Endometrial microvascular endothelial cells (primary cell): Measurements from ENCODE around the gene PCCB. TPM values are rescaled to one million over a fixed set of nuclear protein-coding genes. Genes with fewer than 3 reads are reported as not detected.
"Not testable (repeated sequence)": the region's sequence is repeated elsewhere in the genome, so short reads cannot be mapped to it uniquely, and the experiment has no call there.

ENCODE experiments used
- in situ Hi-C: cut with HindIII; loops from 2 replicates; pipeline ENCODE4 v1.10.0; 2017; ENCODE audit warnings: low sequenced_read_pairs, low pct_unique_long_range_greater_than_20kb; ENCODE audit errors: inconsistent ontology term
- total RNA-seq: library from RNA; depleted of rRNA; stranded (reverse); fragments of >200 nt; gene quantifications from one replicate; pipeline ENCODE4 v1.2.3, GENCODE V29; 2015; ENCODE audit errors: inconsistent ontology term

Gene PCCB
- total RNA-seq, 1 donor from 2014 or later, result 89.3 TPM

GRCh38 chr3:136296960-136297359 is 46.8 kb downstream of the PCCB start:
- in situ Hi-C loops, result no loop called here

GRCh38 chr3:136297826-136298225 is 47.7 kb downstream of the PCCB start:
- in situ Hi-C loops, result no loop called here

GRCh38 chr3:136300444-136300843 is 50.3 kb downstream of the PCCB start:
- in situ Hi-C loops, result no loop called here

- in situ Hi-C loops, result no loop called here
Observed at GRCh38 chr3:136305879-136306278, 55.7 kb downstream of the PCCB start.

- in situ Hi-C loops, result no loop called here
Observed at GRCh38 chr3:136311261-136311660, 61.1 kb downstream of the PCCB start.

GRCh38 chr3:136311968-136312367 is 61.8 kb downstream of the PCCB start:
- in situ Hi-C loops, result no loop called here

GRCh38 chr3:136326316-136326715 is 76.2 kb downstream of the PCCB start:
- in situ Hi-C loops, result no loop called here

- in situ Hi-C loops, result no loop called here
Observed at GRCh38 chr3:136327671-136328070, 77.5 kb downstream of the PCCB start.

GRCh38 chr3:136329593-136329992 is 79.5 kb downstream of the PCCB start:
- in situ Hi-C loops, result no loop called here

- in situ Hi-C loops, result no loop called here
Observed at GRCh38 chr3:136330900-136331299, 80.8 kb downstream of the PCCB start.

- in situ Hi-C loops, result no loop called here
Observed at GRCh38 chr3:136332302-136332701, 82.2 kb downstream of the PCCB start.

- in situ Hi-C loops, result no loop called here
Observed at GRCh38 chr3:136332776-136333175, 82.6 kb downstream of the PCCB start.

- in situ Hi-C loops, result no loop called here
Observed at GRCh38 chr3:136334209-136334608, 84.1 kb downstream of the PCCB start.

GRCh38 chr3:136334726-136335125 is 84.6 kb downstream of the PCCB start:
- in situ Hi-C loops, result not testable (repeated sequence)

- in situ Hi-C loops, result no loop called here
Observed at GRCh38 chr3:136336329-136337100, 86.4 kb downstream of the PCCB start.

- in situ Hi-C loops, result no loop called here
Observed at GRCh38 chr3:136343446-136343845, 93.3 kb downstream of the PCCB start.

GRCh38 chr3:136343873-136344555 is 93.9 kb downstream of the PCCB start:
- in situ Hi-C loops, result no loop called here

GRCh38 chr3:136346486-136346885 is 96.3 kb downstream of the PCCB start:
- in situ Hi-C loops, result no loop called here

GRCh38 chr3:136350132-136350531 is 100.0 kb downstream of the PCCB start:
- in situ Hi-C loops, result no loop called here

GRCh38 chr3:136350557-136350956 is 100.4 kb downstream of the PCCB start:
- in situ Hi-C loops, result no loop called here
